Measurements from ENCODE around the gene PDIK1L. TPM values are rescaled to one million over a fixed set of nuclear protein-coding genes. Genes with fewer than 3 reads are reported as not detected.

PDIK1L gene
- total RNA-seq, 1 donor from 2014 or later, result 6.3 TPM

- DNase-seq (ENCODE audit: low spot score), result no peak
- no peak for ATAC-seq
These were observed 42.4 kb downstream of the PDIK1L start for GRCh38 chr1:26153966-26154532.

GRCh38 chr1:26154750-26155149, 43.1 kb downstream of the PDIK1L start:
- ATAC-seq (no peak), DNase-seq (ENCODE audit: low spot score) (no peak)

- DNase-seq (ENCODE audit: low spot score), result no peak
- ATAC-seq, result no peak
These were observed 44.0 kb downstream of the PDIK1L start for GRCh38 chr1:26155370-26156284.

GRCh38 chr1:26156285-26157038, 44.8 kb downstream of the PDIK1L start:
- ATAC-seq, result peak; percentile 8
- DNase-seq (ENCODE audit: low spot score), result no peak

- no peak for DNase-seq (ENCODE audit: low spot score)
- ATAC-seq, result no peak
These were observed 46.8 kb downstream of the PDIK1L start for GRCh38 chr1:26158271-26158907.

- DNase-seq (ENCODE audit: low spot score), result no peak
These were observed 47.5 kb downstream of the PDIK1L start, which contains the start of gene FAM110D for GRCh38 chr1:26158908-26159742. Gene FAM110D (plus strand): TSS chr1:26159079. CDS start chr1:26161292, 2,213 bp downstream.

GRCh38 chr1:26159743-26160039, 48.1 kb downstream of the PDIK1L start:
- DNase-seq (ENCODE audit: low spot score) (no peak), ATAC-seq (no peak)

More at GRCh38 chr1:26158908-26159742, 47.5 kb downstream of the PDIK1L start, which contains the start of gene FAM110D:
- ATAC-seq, result no peak

- DNase-seq (ENCODE audit: low spot score) (no peak), ATAC-seq (no peak)
These were observed 49.1 kb downstream of the PDIK1L start for GRCh38 chr1:26160527-26161414.

- peak; percentile 79 for ATAC-seq
- peak; percentile 61 for DNase-seq (ENCODE audit: low spot score)
These were observed 50.0 kb downstream of the PDIK1L start for GRCh38 chr1:26161415-26162219.

- DNase-seq (ENCODE audit: low spot score) (no peak), ATAC-seq (no peak)
These were observed 50.6 kb downstream of the PDIK1L start for GRCh38 chr1:26162220-26162709.

- no peak for ATAC-seq
- DNase-seq (ENCODE audit: low spot score), result no peak
These were observed 52.0 kb downstream of the PDIK1L start for GRCh38 chr1:26163684-26164035.

GRCh38 chr1:26164036-26164860, 52.6 kb downstream of the PDIK1L start:
- DNase-seq (ENCODE audit: low spot score) (no peak), ATAC-seq (peak; percentile 72)

- DNase-seq (ENCODE audit: low spot score), result no peak
- ATAC-seq, result no peak
These were observed 53.5 kb downstream of the PDIK1L start for GRCh38 chr1:26164861-26165842.

- DNase-seq (ENCODE audit: low spot score) (no peak), ATAC-seq (no peak)
These were observed 55.2 kb downstream of the PDIK1L start for GRCh38 chr1:26166719-26167281.

- no peak for DNase-seq (ENCODE audit: low spot score)
- no peak for ATAC-seq
These were observed 57.0 kb downstream of the PDIK1L start, which contains the start of gene C1orf232 for GRCh38 chr1:26168410-26169197. Gene C1orf232 (minus strand): TSS chr1:26168963. CDS start chr1:26168499, 464 bp downstream.
